Testis (tissue), 2 donors: ENCODE measurements around the gene CELSR1.

ENCODE experiments used
- POLR2A ChIP-seq: fragments of 450-650 bp; IDR thresholded peaks from one replicate; pipeline ENCODE4 v1.6.1; 2017; ENCODE audit warnings: antibody characterized with exemption, mild to moderate bottlenecking, moderate library complexity
- TF ChIP-seq, protein P1 (sequence below), 3 experiments: fragments of 450-650 bp in 2 of 3; fragments of 200-600 bp in 1 of 3; sonication (generic) in 1 of 3; IDR thresholded peaks; one replicate each; pipeline ENCODE4 v1.5.1; 2016 to 2019; ENCODE audit warnings: antibody characterized with exemption in 3 of 3, mild to moderate bottlenecking in 2 of 3, moderate library complexity in 1 of 3

DNA sequence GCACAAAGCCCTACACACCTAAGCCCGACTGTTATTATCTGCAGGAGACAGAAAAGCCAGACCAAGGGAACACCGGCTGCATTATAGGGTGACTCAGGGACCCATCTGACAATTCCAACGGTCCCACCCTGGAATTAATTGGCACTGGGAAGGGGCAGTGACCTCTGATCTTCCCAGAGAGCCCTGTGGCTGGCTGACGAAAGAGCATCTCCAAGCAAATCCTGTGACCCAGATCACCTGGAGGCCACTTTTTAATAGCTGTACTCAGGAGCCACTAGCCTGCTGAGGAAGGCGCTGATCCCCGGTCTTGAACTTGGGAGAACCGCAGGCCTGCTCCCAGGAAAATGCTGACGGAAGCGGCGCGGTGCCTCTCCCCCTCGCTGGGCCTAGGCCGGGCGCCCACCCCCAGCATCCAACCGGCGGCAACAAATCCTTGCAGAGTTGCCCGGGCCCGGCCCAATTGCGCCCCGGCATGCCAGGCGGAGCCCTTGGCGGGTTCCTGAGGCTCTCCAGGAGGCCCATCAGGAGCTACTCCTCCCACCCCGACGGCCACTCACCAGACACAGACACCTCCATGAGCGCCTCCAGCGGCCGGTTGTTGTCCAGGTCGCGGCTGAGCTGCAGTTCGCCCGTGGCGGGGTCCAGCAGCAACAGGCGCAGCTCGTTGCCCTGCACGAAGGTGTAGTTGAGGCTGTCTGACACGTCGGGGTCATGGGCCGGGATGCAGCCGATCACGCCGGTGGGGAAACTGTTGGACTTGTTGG, 4.2 kb downstream of the CELSR1 start:
- TF ChIP-seq, protein P1, sequence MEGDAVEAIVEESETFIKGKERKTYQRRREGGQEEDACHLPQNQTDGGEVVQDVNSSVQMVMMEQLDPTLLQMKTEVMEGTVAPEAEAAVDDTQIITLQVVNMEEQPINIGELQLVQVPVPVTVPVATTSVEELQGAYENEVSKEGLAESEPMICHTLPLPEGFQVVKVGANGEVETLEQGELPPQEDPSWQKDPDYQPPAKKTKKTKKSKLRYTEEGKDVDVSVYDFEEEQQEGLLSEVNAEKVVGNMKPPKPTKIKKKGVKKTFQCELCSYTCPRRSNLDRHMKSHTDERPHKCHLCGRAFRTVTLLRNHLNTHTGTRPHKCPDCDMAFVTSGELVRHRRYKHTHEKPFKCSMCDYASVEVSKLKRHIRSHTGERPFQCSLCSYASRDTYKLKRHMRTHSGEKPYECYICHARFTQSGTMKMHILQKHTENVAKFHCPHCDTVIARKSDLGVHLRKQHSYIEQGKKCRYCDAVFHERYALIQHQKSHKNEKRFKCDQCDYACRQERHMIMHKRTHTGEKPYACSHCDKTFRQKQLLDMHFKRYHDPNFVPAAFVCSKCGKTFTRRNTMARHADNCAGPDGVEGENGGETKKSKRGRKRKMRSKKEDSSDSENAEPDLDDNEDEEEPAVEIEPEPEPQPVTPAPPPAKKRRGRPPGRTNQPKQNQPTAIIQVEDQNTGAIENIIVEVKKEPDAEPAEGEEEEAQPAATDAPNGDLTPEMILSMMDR (IDR thresholded peaks at IDR 0.05), result no peak
- TF ChIP-seq POLR2A, result no peak
